ENCODE measurements around the gene MAP3K7. TPM values are rescaled to one million over a fixed set of nuclear protein-coding genes. Genes with fewer than 3 reads are reported as not detected.

MAP3K7 gene
- total RNA-seq, 4 donors from 2014 or later: 22.2 to 41.4 (median 28.1) TPM

- no peak for TF ChIP-seq CTCF (IDR thresholded peaks at IDR 0.05; ENCODE audit: low read depth)
Measured at GRCh38 chr6:90525421-90525820, 61.5 kb downstream of the MAP3K7 start.

GRCh38 chr6:90523779-90524310 lies 63.0 kb downstream of the MAP3K7 start:
- TF ChIP-seq CTCF (IDR thresholded peaks at IDR 0.05; ENCODE audit: low read depth): no peak

GRCh38 chr6:90521955-90522354 lies 64.9 kb downstream of the MAP3K7 start:
- no peak for TF ChIP-seq CTCF (IDR thresholded peaks at IDR 0.05; ENCODE audit: low read depth)

- TF ChIP-seq CTCF (IDR thresholded peaks at IDR 0.05; ENCODE audit: low read depth): no peak
Measured at GRCh38 chr6:90516074-90516660, 70.7 kb downstream of the MAP3K7 start.

GRCh38 chr6:90514496-90514895 lies 72.4 kb downstream of the MAP3K7 start:
- TF ChIP-seq CTCF (IDR thresholded peaks at IDR 0.05; ENCODE audit: low read depth): no peak

GRCh38 chr6:90508753-90509152 lies 78.1 kb downstream of the MAP3K7 start:
- no peak for TF ChIP-seq CTCF (IDR thresholded peaks at IDR 0.05; ENCODE audit: low read depth)

GRCh38 chr6:90502866-90503407 lies 83.9 kb downstream of the MAP3K7 start:
- no peak for TF ChIP-seq CTCF (IDR thresholded peaks at IDR 0.05; ENCODE audit: low read depth)

All from subcutaneous adipose tissue (tissue), 4 donors.